Stimulated activated CD8-positive, alpha-beta memory T cell treated with anti-CD3 and anti-CD28 coated beads, Interleukin-2, amount 100 ng/mL, for 48 hours (primary cell): Measurements from ENCODE around the gene TSPAN12.
"Not testable (repeated sequence)": the region's sequence is repeated elsewhere in the genome, so short reads cannot be mapped to it uniquely, and the experiment has no call there.

Source experiments
- DNase-seq, 2 donors: peaks; one replicate each; pipeline ENCODE4 v3.0.0-alpha.2; 2020; ENCODE audit warnings: low read depth in 2 of 2

Gene TSPAN12

GRCh38 chr7:120805636-120806388, 52.1 kb downstream of the TSPAN12 start:
- DNase-seq = peak; percentile 10 to 20

GRCh38 chr7:120802751-120803150, 55.2 kb downstream of the TSPAN12 start:
- DNase-seq = no peak

GRCh38 chr7:120799813-120800475, 58.0 kb downstream of the TSPAN12 start:
- no peak for DNase-seq

GRCh38 chr7:120799147-120799546, 58.8 kb downstream of the TSPAN12 start:
- DNase-seq = no peak

GRCh38 chr7:120797026-120797645, 60.8 kb downstream of the TSPAN12 start:
- DNase-seq = no peak

GRCh38 chr7:120794106-120794729, 63.7 kb downstream of the TSPAN12 start:
- no peak for DNase-seq

- no peak for DNase-seq
Observed at GRCh38 chr7:120793213-120793936, 64.6 kb downstream of the TSPAN12 start.

GRCh38 chr7:120792861-120793130, 65.1 kb downstream of the TSPAN12 start:
- no peak for DNase-seq

- DNase-seq = peak; percentile 30 to 51
Observed at GRCh38 chr7:120792091-120792860, 65.7 kb downstream of the TSPAN12 start.

GRCh38 chr7:120785095-120785494, 72.8 kb downstream of the TSPAN12 start:
- no peak for DNase-seq

GRCh38 chr7:120783721-120784120, 74.2 kb downstream of the TSPAN12 start:
- DNase-seq = no peak

- DNase-seq = no peak
Observed at GRCh38 chr7:120783273-120783672, 74.7 kb downstream of the TSPAN12 start.

- not testable (repeated sequence) for DNase-seq
Observed at GRCh38 chr7:120781924-120782323, 76.0 kb downstream of the TSPAN12 start.

- DNase-seq = no peak
Observed at GRCh38 chr7:120780938-120781337, 77.0 kb downstream of the TSPAN12 start.

- DNase-seq = not testable (repeated sequence)
Observed at GRCh38 chr7:120780451-120780850, 77.5 kb downstream of the TSPAN12 start.

- DNase-seq = not testable (repeated sequence)
Observed at GRCh38 chr7:120779078-120779477, 78.9 kb downstream of the TSPAN12 start.

- DNase-seq = no peak
Observed at GRCh38 chr7:120775755-120776154, 82.2 kb downstream of the TSPAN12 start.

- no peak for DNase-seq
Observed at GRCh38 chr7:120774481-120774880, 83.5 kb downstream of the TSPAN12 start.

GRCh38 chr7:120770206-120770605, 87.7 kb downstream of the TSPAN12 start:
- no peak for DNase-seq

GRCh38 chr7:120760851-120761250, 97.1 kb downstream of the TSPAN12 start:
- DNase-seq = no peak

GRCh38 chr7:120760050-120760449, 97.9 kb downstream of the TSPAN12 start:
- DNase-seq = no peak
